HEK293 (cell line): ENCODE results near the gene MACO1.

Experiments used
- CTCF ChIA-PET: fragments of 350-600 bp; formaldehyde crosslinking; extraction: SDS; loops from one replicate; lab custom pipeline; 2021; ENCODE audit warnings: antibody characterized with exemption; lab: Yijun Ruan, JAX
- POLR2A ChIA-PET: fragments of 300-600 bp; formaldehyde crosslinking; extraction: SDS; loops from one replicate; lab custom pipeline; 2020; ENCODE audit warnings: antibody characterized with exemption, inconsistent platforms; lab: Yijun Ruan, JAX
- H3K27ac ChIP-seq: fragments of 200-500 bp; sonication (Bioruptor generic); 2 replicates; pipeline ENCODE4 v1.5.1; 2014; ENCODE audit warnings: low read depth, low read length, control low read depth, inconsistent platforms; ENCODE audit errors: extremely low read depth
- H3K36me3 ChIP-seq, 2 experiments: fragments of 200-500 bp in 1 of 2; sonication (Bioruptor generic) in 1 of 2; 1 replicate in 1 of 2; 2 replicates in 1 of 2; pipeline ENCODE4 v1.5.1; 2014 to 2017; ENCODE audit warnings: inconsistent platforms in 2 of 2, low read length in 2 of 2; ENCODE audit not compliant: control insufficient read depth in 2 of 2, insufficient read depth in 1 of 2
- H3K4me1 ChIP-seq: fragments of 200-500 bp; sonication (Bioruptor generic); 2 replicates; pipeline ENCODE4 v1.5.1; 2014; ENCODE audit warnings: mild to moderate bottlenecking, low read length, inconsistent platforms; ENCODE audit not compliant: control insufficient read depth, insufficient read depth
- H3K4me3 ChIP-seq: 2 replicates; pipeline ENCODE4 v1.5.1; 2011; ENCODE audit warnings: low read depth, mild to moderate bottlenecking, control low read depth, low read length, moderate library complexity
- H3K9me3 ChIP-seq: fragments of 200-500 bp; sonication (Bioruptor generic); 2 replicates; pipeline ENCODE4 v1.5.1; 2014; ENCODE audit warnings: low read depth, low read length, inconsistent platforms; ENCODE audit not compliant: control insufficient read depth, insufficient read depth
- ELK4 ChIP-seq: IDR thresholded peaks from 2 replicates; pipeline ENCODE4 v1.6.1; 2011; ENCODE audit warnings: mild to moderate bottlenecking, low read depth, low read length, borderline replicate concordance
- GLIS1 ChIP-seq: fragments of 450-650 bp; formaldehyde crosslinking; IDR thresholded peaks from 2 replicates; pipeline ENCODE4 v1.5.1; 2016; ENCODE audit warnings: missing biosample characterization, missing genetic modification characterization
- KLF1 ChIP-seq: fragments of 450-650 bp; formaldehyde crosslinking; IDR thresholded peaks from 2 replicates; pipeline ENCODE4 v1.5.1; 2016; ENCODE audit warnings: missing biosample characterization, missing genetic modification characterization
- MEIS1 ChIP-seq: sonication (generic); formaldehyde crosslinking; IDR thresholded peaks from 2 replicates; pipeline ENCODE4 v1.8.1; 2022; ENCODE audit warnings: missing genetic modification reagents, mild to moderate bottlenecking, borderline replicate concordance
- PRDM2 ChIP-seq: fragments of 450-650 bp; formaldehyde crosslinking; IDR thresholded peaks from 2 replicates; pipeline ENCODE4 v1.5.1; 2016; ENCODE audit warnings: missing biosample characterization, missing genetic modification characterization, borderline replicate concordance
- REPIN1 ChIP-seq: fragments of 450-650 bp; formaldehyde crosslinking; IDR thresholded peaks from 2 replicates; pipeline ENCODE4 v1.5.1; 2017; ENCODE audit warnings: missing biosample characterization, missing genetic modification characterization, low read depth
- ZBTB48 ChIP-seq: fragments of 450-650 bp; formaldehyde crosslinking; IDR thresholded peaks from 2 replicates; pipeline ENCODE4 v1.5.1; 2016; ENCODE audit warnings: missing biosample characterization, missing genetic modification characterization
- ZBTB7A ChIP-seq: fragments of 450-650 bp; formaldehyde crosslinking; IDR thresholded peaks from 2 replicates; pipeline ENCODE4 v1.5.1; 2016; ENCODE audit warnings: low read depth, missing biosample characterization, missing genetic modification characterization
- ZBTB8A ChIP-seq: fragments of 450-650 bp; formaldehyde crosslinking; IDR thresholded peaks from 2 replicates; pipeline ENCODE4 v1.5.1; 2016; ENCODE audit warnings: missing biosample characterization, missing genetic modification characterization
- ZEB2 ChIP-seq: fragments of 450-650 bp; formaldehyde crosslinking; IDR thresholded peaks from 2 replicates; pipeline ENCODE4 v1.5.1; 2016; ENCODE audit warnings: missing biosample characterization, missing genetic modification characterization
- ZFP69B ChIP-seq: fragments of 450-650 bp; formaldehyde crosslinking; IDR thresholded peaks from 2 replicates; pipeline ENCODE4 v1.5.1; 2016; ENCODE audit warnings: missing biosample characterization, missing genetic modification characterization
- ZNF16 ChIP-seq: fragments of 450-650 bp; formaldehyde crosslinking; IDR thresholded peaks from 2 replicates; pipeline ENCODE4 v1.5.1; 2016; ENCODE audit warnings: low read depth, missing biosample characterization, missing genetic modification characterization
- ZNF274 ChIP-seq, 2 experiments: fragments of 200-500 bp in 1 of 2; fragments of 450-650 bp in 1 of 2; sonication (Bioruptor generic) in 1 of 2; formaldehyde crosslinking in 1 of 2; IDR thresholded peaks; 2 replicates each; pipeline versions ENCODE4 v1.5.1 to v1.6.1; 2014 to 2016; ENCODE audit warnings: borderline replicate concordance in 1 of 2, inconsistent platforms in 1 of 2, low read length in 1 of 2, missing biosample characterization in 1 of 2, missing genetic modification characterization in 1 of 2
- ZNF292 ChIP-seq: fragments of 450-650 bp; formaldehyde crosslinking; IDR thresholded peaks from 2 replicates; pipeline ENCODE4 v1.5.1; 2016; ENCODE audit warnings: low read depth, missing biosample characterization, missing genetic modification characterization, borderline replicate concordance
- ZNF311 ChIP-seq: fragments of 450-650 bp; formaldehyde crosslinking; IDR thresholded peaks from 2 replicates; pipeline ENCODE4 v1.5.1; 2017; ENCODE audit warnings: missing biosample characterization, missing genetic modification characterization, borderline replicate concordance
- ZNF324 ChIP-seq: fragments of 450-650 bp; formaldehyde crosslinking; IDR thresholded peaks from 2 replicates; pipeline ENCODE4 v1.5.1; 2016; ENCODE audit warnings: missing biosample characterization, missing genetic modification characterization
- ZNF37A ChIP-seq: fragments of 450-650 bp; IDR thresholded peaks from 2 replicates; pipeline ENCODE4 v1.5.1; 2018; ENCODE audit warnings: missing biosample characterization, missing genetic modification characterization
- ZNF654 ChIP-seq: fragments of 450-650 bp; formaldehyde crosslinking; IDR thresholded peaks from 2 replicates; pipeline ENCODE4 v1.5.1; 2016; ENCODE audit warnings: low read depth, missing biosample characterization, missing genetic modification characterization
- ZNF692 ChIP-seq: fragments of 450-650 bp; formaldehyde crosslinking; IDR thresholded peaks from 2 replicates; pipeline ENCODE4 v1.5.1; 2016; ENCODE audit warnings: missing biosample characterization, missing genetic modification characterization
- ZNF785 ChIP-seq: fragments of 450-650 bp; formaldehyde crosslinking; IDR thresholded peaks from 2 replicates; pipeline ENCODE4 v1.5.1; 2016; ENCODE audit warnings: missing biosample characterization, missing genetic modification characterization
- ZSCAN18 ChIP-seq: fragments of 450-650 bp; formaldehyde crosslinking; IDR thresholded peaks from 2 replicates; pipeline ENCODE4 v1.5.1; 2016; ENCODE audit warnings: missing biosample characterization, missing genetic modification characterization
- ZSCAN30 ChIP-seq: fragments of 450-650 bp; IDR thresholded peaks from 2 replicates; pipeline ENCODE4 v1.5.1; 2018; ENCODE audit warnings: missing biosample characterization, mild to moderate bottlenecking, missing genetic modification characterization, moderate library complexity

The MACO1 gene

DNA sequence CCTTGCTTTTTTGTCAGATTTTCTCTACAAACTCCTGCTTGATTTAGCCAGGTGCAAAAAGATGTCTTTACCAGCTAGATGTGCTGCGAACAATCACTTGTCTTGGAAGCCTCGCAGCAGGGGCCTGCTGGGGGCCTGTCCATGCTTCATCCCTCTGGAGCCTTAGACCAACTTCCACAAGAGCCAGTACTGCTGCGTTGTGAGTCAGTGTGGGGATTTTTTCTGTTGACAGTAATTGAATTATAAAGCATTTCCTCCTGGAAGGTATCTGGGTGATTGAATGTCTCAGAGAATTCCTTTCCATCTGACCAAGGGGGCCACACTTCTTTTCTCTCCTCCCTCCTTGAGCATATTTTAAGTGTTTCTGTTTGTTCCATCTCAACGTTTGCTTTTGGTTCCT, 72.3 kb downstream of the MACO1 start:
- POLR2A ChIA-PET: no interaction called here
- Histone ChIP-seq H3K4me1 (no peaks in the 10 kb centered on the region), H3K4me3 (no peak overlapping the region), H3K36me3 (peaks cover 0 to 19% of the 10 kb centered on the region in 2 experiments; a peak in 1 of 3 replicates), H3K9me3 (no peaks in the 10 kb centered on the region), H3K27ac (no peak overlapping the region)
- CTCF ChIA-PET: interaction anchor here (0.6 to 1.4 kb wide), 6 partner anchors 11 to 308 kb away, joined by 3 to 6 read pairs (median 4); no protein-coding TSS in a partner anchor
- TF ChIP-seq ZNF324: no peak
- no peak for TF ChIP-seq ZBTB7A (tag by site-specific recombination)
- TF ChIP-seq ZNF311: no peak
- no peak for TF ChIP-seq ZNF785 (tag by site-specific recombination)
- no peak for TF ChIP-seq ZEB2
- TF ChIP-seq ZNF16 (tag by site-specific recombination): no peak
- no peak for TF ChIP-seq ZBTB48 (tag by site-specific recombination)
- TF ChIP-seq ELK4: no peak
- no peak for TF ChIP-seq ZNF37A (tag by site-specific recombination)
- no peak for TF ChIP-seq REPIN1
- TF ChIP-seq ZBTB8A (tag by site-specific recombination): no peak
- no peak for TF ChIP-seq ZSCAN18
- TF ChIP-seq MEIS1: no peak
- TF ChIP-seq ZNF292 (tag by site-specific recombination): no peak

GRCh38 chr1:25503551-25504426, 73.1 kb downstream of the MACO1 start:
- POLR2A ChIA-PET: no interaction called here
- Histone ChIP-seq H3K27ac (no peak overlapping the region), H3K4me1 (no peaks in the 10 kb centered on the region), H3K36me3 (peaks cover 0 to 14% of the 10 kb centered on the region in 2 experiments; a peak in 1 of 3 replicates), H3K9me3 (no peaks in the 10 kb centered on the region), H3K4me3 (no peak overlapping the region)
- CTCF ChIA-PET: interaction anchor here (0.6 to 1.8 kb wide), 10 partner anchors 10 to 307 kb away, joined by 3 to 10 read pairs (median 4); no protein-coding TSS in a partner anchor
- TF ChIP-seq ZSCAN30 (tag by site-specific recombination) (no peak), ZFP69B (tag by site-specific recombination) (peak; percentile 60; the same call in 1 of the 2 replicates), GLIS1 (peak; percentile 45; the same call in 1 of the 2 replicates), ZNF274 (IDR thresholded peaks at IDR 0.05; ENCODE audit: low read length) (no peak), ZNF274 (tag by site-specific recombination; IDR thresholded peaks at IDR 0.05; ENCODE audit: borderline replicate concordance) (no peak), ZNF654 (tag by site-specific recombination) (peak; percentile 25; the same call in 1 of the 2 replicates), PRDM2 (tag by site-specific recombination) (no peak), ZNF692 (peak; percentile 85), KLF1 (tag by site-specific recombination) (peak; percentile 39; the same call in 1 of the 2 replicates)
